Mucosa of descending colon (tissue), 3 donors: ENCODE data around the gene MERTK. TPM values are rescaled to one million over a fixed set of nuclear protein-coding genes. Genes with fewer than 3 reads are reported as not detected.
"Not testable (repeated sequence)": the region's sequence is repeated elsewhere in the genome, so short reads cannot be mapped to it uniquely, and the experiment has no call there.

Experiments
- ATAC-seq: fragments of 200-7000 bp; cut with Tn5 transposase; one replicate; pipeline ENCODE4 v1.9.1; 2020; ENCODE audit warnings: mild to moderate bottlenecking, moderate library complexity
- DNase-seq, 3 donors: peaks; one replicate each; pipeline ENCODE4 v3.0.0-alpha.2; 2020
- H3K36me3 ChIP-seq: fragments of 200-600 bp; one replicate; pipeline ENCODE4 v1.8.0; 2021; ENCODE audit warnings: low read depth, mild to moderate bottlenecking
- H3K4me1 ChIP-seq: fragments of 200-600 bp; one replicate; pipeline ENCODE4 v1.8.0; 2021; ENCODE audit warnings: low read depth, mild to moderate bottlenecking
- H3K4me3 ChIP-seq: fragments of 200-600 bp; one replicate; pipeline ENCODE4 v1.8.0; 2021; ENCODE audit warnings: mild to moderate bottlenecking
- H3K9me3 ChIP-seq: fragments of 200-600 bp; one replicate; pipeline ENCODE4 v1.8.0; 2021; ENCODE audit warnings: mild to moderate bottlenecking
- CTCF ChIP-seq: fragments of 200-600 bp; IDR thresholded peaks from one replicate; pipeline ENCODE4 v1.8.0; 2022; ENCODE audit warnings: antibody characterized with exemption, mild to moderate bottlenecking
- intact Hi-C, 2 donors: fragments of 100-400 bp; cut with DNase I in 1 of 2; cut with micrococcal nuclease in 1 of 2; formaldehyde crosslinking; loops; one replicate each; pipeline versions ENCODE4 v1.11.0 to v1.11.1; 2022; cut with DNase I, micrococcal nuclease
- total RNA-seq, 3 donors: library from RNA; stranded (reverse); fragmentation: NEBNext Ultra II Directional in 2 of 3; extraction: Animal tissue kit (Norgen Biotek cat#: 25700) in 2 of 3; gene quantifications; one replicate each; pipeline versions ENCODE4 v1.2.1 to v1.2.4, GENCODE V29; 2021 to 2023
- donor health status: DM: no; HTN: no; CAD: no; lungs with moderate emphysema.
- donor health status: DM: no; HTN: no; CAD: no.
- donor health status: DM: no; HTN: yes; CAD: no.

MERTK gene
- total RNA-seq, 3 donors from 2014 or later, result 9.3 to 17.2 (median 13.7) TPM

- DNase-seq (no peak), ATAC-seq (no peak)
- no peaks in the 10 kb centered on the region for H3K9me3 ChIP-seq
- peaks cover 22% of the 10 kb centered on the region for H3K4me1 ChIP-seq
- TF ChIP-seq CTCF, result no peak
- intact Hi-C loops, result loop anchor here in 1 of 2 donors (10.0 kb wide), 1 partner anchor 195 kb away; the partner anchor contains the start of gene ZC3H8
- no peaks in the 10 kb centered on the region for H3K36me3 ChIP-seq
- no peak overlapping the region for H3K4me3 ChIP-seq
Measured at GRCh38 chr2:112059671-112060070, 161.3 kb downstream of the MERTK start.

- intact Hi-C loops, result no loop called here
Measured at GRCh38 chr2:112061299-112061698, 162.9 kb downstream of the MERTK start.

GRCh38 chr2:112061840-112062239, 163.4 kb downstream of the MERTK start:
- Histone ChIP-seq H3K9me3 (no peaks in the 10 kb centered on the region), H3K4me1 (peaks cover 16% of the 10 kb centered on the region), H3K36me3 (no peaks in the 10 kb centered on the region), H3K4me3 (no peak overlapping the region)
- no peak for TF ChIP-seq CTCF
- intact Hi-C loops, result no loop called here
- ATAC-seq, result no peak
- DNase-seq, result no peak

More at GRCh38 chr2:112061299-112061698, 162.9 kb downstream of the MERTK start:
- H3K36me3 ChIP-seq, result no peaks in the 10 kb centered on the region
- H3K4me1 ChIP-seq, result peaks cover 21% of the 10 kb centered on the region
- no peak overlapping the region for H3K4me3 ChIP-seq
- ATAC-seq (no peak), DNase-seq (no peak)
- no peaks in the 10 kb centered on the region for H3K9me3 ChIP-seq
- TF ChIP-seq CTCF, result no peak

GRCh38 chr2:112062894-112063293, 164.5 kb downstream of the MERTK start:
- TF ChIP-seq CTCF, result no peak
- Histone ChIP-seq H3K36me3 (peaks cover 5% of the 10 kb centered on the region), H3K9me3 (no peaks in the 10 kb centered on the region), H3K4me1 (peaks cover 8% of the 10 kb centered on the region), H3K4me3 (no peak overlapping the region)
- intact Hi-C loops, result no loop called here
- ATAC-seq (no peak), DNase-seq (no peak)

GRCh38 chr2:112065486-112065885, 167.1 kb downstream of the MERTK start:
- no peak for ATAC-seq
- Histone ChIP-seq H3K4me3 (no peak overlapping the region), H3K4me1 (no peaks in the 10 kb centered on the region), H3K9me3 (no peaks in the 10 kb centered on the region), H3K36me3 (peaks cover 7% of the 10 kb centered on the region)
- intact Hi-C loops, result no loop called here
- TF ChIP-seq CTCF, result no peak
- no peak for DNase-seq

GRCh38 chr2:112065966-112066365, 167.6 kb downstream of the MERTK start:
- Histone ChIP-seq H3K36me3 (peaks cover 7% of the 10 kb centered on the region), H3K9me3 (no peaks in the 10 kb centered on the region), H3K4me3 (no peak overlapping the region), H3K4me1 (no peaks in the 10 kb centered on the region)
- DNase-seq, result no peak
- TF ChIP-seq CTCF, result no peak
- intact Hi-C loops, result no loop called here
- no peak for ATAC-seq

GRCh38 chr2:112069794-112070193, 171.4 kb downstream of the MERTK start:
- H3K4me1 ChIP-seq, H3K4me3 ChIP-seq, H3K9me3 ChIP-seq, ATAC-seq, H3K36me3 ChIP-seq, intact Hi-C loops, DNase-seq: not testable (repeated sequence)
